CD4-positive, CD25-positive, alpha-beta regulatory T cell (primary cell): ENCODE data around the gene ANO8. TPM values are rescaled to one million over a fixed set of nuclear protein-coding genes. Genes with fewer than 3 reads are reported as not detected.

ENCODE experiments used
- ATAC-seq, 2 donors: fragments of 150-1000 bp; cut with Tn5 transposase; one replicate each; pipeline ENCODE4 v1.10.0; 2021; ENCODE audit warnings: low read depth in 2 of 2, moderate number of reproducible peaks in 2 of 2, moderate library complexity in 1 of 2
- DNase-seq, 3 donors: peaks; one replicate each; pipeline versions ENCODE4 v3.0.0 to v3.0.0-alpha.2; 2012 to 2022; ENCODE audit warnings: mixed read lengths in 1 of 3
- H3K27ac ChIP-seq: one replicate; pipeline ENCODE4 v1.7.0; 2013; ENCODE audit warnings: mild to moderate bottlenecking, low read length; ENCODE audit not compliant: insufficient read depth, poor library complexity, severe bottlenecking
- H3K27me3 ChIP-seq: one replicate; pipeline ENCODE4 v1.7.0; 2013; ENCODE audit warnings: low read length; ENCODE audit not compliant: control insufficient read depth, insufficient read depth
- H3K36me3 ChIP-seq: one replicate; pipeline ENCODE4 v1.7.0; 2013; ENCODE audit warnings: mild to moderate bottlenecking, low read length, moderate library complexity; ENCODE audit not compliant: control insufficient read depth, insufficient read depth
- H3K4me1 ChIP-seq: 2 replicates; pipeline ENCODE4 v1.7.0; 2013; ENCODE audit warnings: mild to moderate bottlenecking, low read length; ENCODE audit not compliant: insufficient read depth, control insufficient read depth, poor library complexity, severe bottlenecking
- H3K4me3 ChIP-seq: one replicate; pipeline ENCODE4 v1.7.0; 2013; ENCODE audit warnings: low read depth, mild to moderate bottlenecking, low read length, moderate library complexity
- H3K9me3 ChIP-seq, 2 experiments: 1 replicate in 1 of 2; 2 replicates in 1 of 2; pipeline ENCODE4 v1.7.0; 2013; ENCODE audit warnings: low read length in 2 of 2, mild to moderate bottlenecking in 1 of 2, moderate library complexity in 1 of 2; ENCODE audit not compliant: control insufficient read depth in 2 of 2
- H3K27ac Mint-ChIP-seq, 3 donors: one replicate each; pipeline ENCODE4 v1.8.0; 2020 to 2022; ENCODE audit warnings: mild to moderate bottlenecking in 3 of 3, mixed read lengths in 3 of 3, moderate library complexity in 2 of 3
- H3K27me3 Mint-ChIP-seq: one replicate; pipeline ENCODE4 v1.8.0; 2022; ENCODE audit warnings: mild to moderate bottlenecking, mixed read lengths
- H3K36me3 Mint-ChIP-seq: one replicate; pipeline ENCODE4 v1.8.0; 2020; ENCODE audit warnings: mixed read lengths
- H3K4me1 Mint-ChIP-seq, 4 donors: one replicate each; pipeline ENCODE4 v1.8.0; 2020 to 2022; ENCODE audit warnings: mixed read lengths in 4 of 4, mild to moderate bottlenecking in 1 of 4
- H3K4me3 Mint-ChIP-seq, 4 donors: one replicate each; pipeline ENCODE4 v1.8.0; 2020 to 2022; ENCODE audit warnings: mild to moderate bottlenecking in 4 of 4, mixed read lengths in 4 of 4, moderate library complexity in 3 of 4
- H3K9me3 Mint-ChIP-seq, 7 donors: one replicate each; pipeline ENCODE4 v1.8.0; 2020 to 2022; ENCODE audit warnings: mixed read lengths in 7 of 7, mild to moderate bottlenecking in 3 of 7, moderate library complexity in 2 of 7
- polyA plus RNA-seq, 4 donors: library from polyadenylated mRNA; unstranded; fragments of 300-500 nt; fragmentation: Illumina TruSeq; gene quantifications; one replicate each; pipeline ENCODE4 v1.2.3, GENCODE V29; 2021
- total RNA-seq: library from RNA; stranded (reverse); gene quantifications from one replicate; pipeline ENCODE4 v1.2.3, GENCODE V29; 2022

Gene ANO8
- total and polyA plus RNA-seq, 5 donors from 2014 or later, result 0.06 to 17.8 (median 0.10) TPM; not detected in 1

DNA sequence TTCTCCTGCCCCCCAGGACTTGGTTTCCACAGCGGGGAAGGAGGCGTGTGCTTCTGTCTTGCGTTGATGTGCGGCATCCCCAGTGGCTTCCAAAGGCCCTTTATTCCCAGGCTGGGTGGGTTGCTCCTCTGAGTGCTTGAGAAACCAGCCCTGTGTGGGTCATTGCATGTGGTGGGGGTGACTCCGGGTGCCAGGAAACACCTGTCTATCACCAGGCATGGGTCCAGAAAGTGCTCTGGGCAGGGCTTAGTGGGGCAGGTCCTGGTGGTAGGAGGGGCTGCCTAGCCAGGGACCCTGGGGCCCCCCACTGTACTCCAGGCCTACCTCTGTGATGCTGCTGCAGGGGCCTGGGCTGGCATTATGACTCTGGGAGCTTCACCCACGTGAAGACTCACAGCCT is 15.7 kb downstream of the ANO8 start:
- Mint-ChIP-seq H3K27ac (no peak overlapping the region), H3K27me3 (no peaks in the 10 kb centered on the region)

DNA sequence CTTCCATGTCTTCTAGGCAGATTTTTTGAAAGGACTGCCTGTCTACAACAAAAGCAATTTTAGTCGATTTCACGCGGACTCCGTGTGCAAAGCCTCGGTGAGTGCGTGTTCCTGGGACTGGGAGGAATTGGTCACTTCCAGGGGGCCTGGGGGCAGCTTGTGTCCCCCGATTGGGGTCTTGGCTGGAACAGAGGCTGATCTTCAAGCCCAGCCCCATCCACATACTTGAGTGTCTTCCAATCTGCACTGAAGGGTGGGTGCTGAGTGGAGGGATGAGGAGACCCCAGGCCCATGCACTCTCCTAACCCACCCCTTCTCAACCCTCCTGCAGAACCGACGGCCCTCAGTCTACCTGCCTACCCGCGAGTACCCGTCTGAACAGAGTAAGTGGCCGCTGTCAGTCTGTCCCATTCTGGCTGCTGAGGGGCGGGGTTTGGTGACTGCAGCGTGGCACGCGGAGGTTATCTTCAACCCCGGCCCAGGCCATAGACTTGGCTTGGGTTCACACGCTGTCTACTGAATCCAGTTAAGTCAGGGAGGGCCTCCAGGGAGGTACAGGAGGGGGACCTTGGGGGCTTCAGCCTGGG is 20.6 kb downstream of the ANO8 start:
- Histone ChIP-seq H3K4me3 (no peak overlapping the region), H3K4me1 (peaks cover 15% of the 10 kb centered on the region), H3K9me3 (no peaks in the 10 kb centered on the region), H3K27ac (no peak overlapping the region), H3K27me3 (no peaks in the 10 kb centered on the region), H3K36me3 (peaks cover 31% of the 10 kb centered on the region)
- H3K4me3 Mint-ChIP-seq, result no peak overlapping the region
- DNase-seq, result no peak
- H3K4me1 Mint-ChIP-seq, result peaks cover 4 to 28% (median 10%) of the 10 kb centered on the region in 4 donors
- no peak for ATAC-seq
- H3K36me3 Mint-ChIP-seq, result peaks cover 4% of the 10 kb centered on the region
- no peaks in the 10 kb centered on the region for H3K9me3 Mint-ChIP-seq
- no peaks in the 10 kb centered on the region for H3K27me3 Mint-ChIP-seq
- no peak overlapping the region for H3K27ac Mint-ChIP-seq

More for the DNA sequence above, 15.7 kb downstream of the ANO8 start:
- no peak for ATAC-seq
- no peak overlapping the region for H3K4me3 ChIP-seq
- H3K9me3 ChIP-seq, result no peaks in the 10 kb centered on the region
- no peak for DNase-seq
- no peaks in the 10 kb centered on the region for H3K27me3 ChIP-seq
- Mint-ChIP-seq H3K9me3 (no peaks in the 10 kb centered on the region), H3K4me1 (peaks cover 0 to 6% (median 0%) of the 10 kb centered on the region in 4 donors), H3K4me3 (no peak overlapping the region), H3K36me3 (peaks cover 5% of the 10 kb centered on the region)
- H3K27ac ChIP-seq, result no peak overlapping the region
- H3K4me1 ChIP-seq, result peaks cover 6% of the 10 kb centered on the region
- peaks cover 39% of the 10 kb centered on the region for H3K36me3 ChIP-seq

DNA sequence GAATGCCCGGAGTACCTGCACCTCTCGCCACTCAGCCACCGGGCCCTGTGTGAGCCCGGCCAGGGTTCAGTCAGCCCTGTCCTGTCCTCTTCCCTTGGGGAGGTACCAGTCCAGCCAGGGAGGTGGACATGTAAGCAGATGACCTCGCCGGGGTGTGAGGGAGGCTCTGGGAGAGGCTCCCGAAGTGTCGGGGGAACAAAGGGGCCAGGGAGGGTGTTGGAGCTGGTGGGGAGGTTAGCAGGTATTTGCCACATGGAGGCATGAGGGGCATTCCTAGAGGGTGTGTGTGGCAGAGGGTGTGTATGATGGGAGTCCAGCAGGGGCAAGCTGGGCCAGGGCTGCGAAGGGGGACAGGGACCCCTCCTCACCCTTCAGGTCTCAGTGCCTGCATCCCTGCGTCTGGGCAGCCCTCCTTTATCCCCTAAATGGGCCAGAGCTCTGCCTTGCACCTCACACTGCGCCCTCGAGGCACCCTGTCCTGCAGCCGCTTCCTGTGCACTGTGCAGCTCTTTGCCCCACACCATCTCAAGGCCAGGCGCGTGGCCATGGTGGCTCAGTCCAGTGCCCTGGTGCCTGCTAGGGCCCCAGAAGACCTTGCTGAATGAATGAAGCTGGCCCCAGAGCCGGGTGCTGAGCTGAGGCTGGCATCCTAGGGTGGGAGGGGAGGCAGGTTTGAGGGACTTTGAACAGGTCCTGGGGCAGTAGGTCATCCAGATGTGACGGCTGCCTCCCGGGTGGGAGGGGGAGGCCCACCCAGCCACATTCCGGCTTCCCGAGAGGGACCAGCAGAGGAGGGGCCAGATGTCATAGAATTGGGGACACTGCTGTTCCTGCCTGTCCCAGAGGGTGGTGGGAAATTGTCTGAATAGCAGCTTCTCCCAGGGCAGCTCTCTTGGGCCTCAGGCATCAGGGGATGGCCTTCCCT is 22.2 kb downstream of the ANO8 start:
- Histone ChIP-seq H3K36me3 (peaks cover 25% of the 10 kb centered on the region), H3K27ac (no peak overlapping the region), H3K27me3 (no peaks in the 10 kb centered on the region), H3K9me3 (no peaks in the 10 kb centered on the region), H3K4me1 (peaks cover 17% of the 10 kb centered on the region), H3K4me3 (no peak overlapping the region)
- peaks cover 6 to 37% (median 15%) of the 10 kb centered on the region in 4 donors for H3K4me1 Mint-ChIP-seq
- ATAC-seq, result no peak
- no peaks in the 10 kb centered on the region for H3K9me3 Mint-ChIP-seq
- peaks cover 5% of the 10 kb centered on the region for H3K36me3 Mint-ChIP-seq
- DNase-seq, result no peak
- no peaks in the 10 kb centered on the region for H3K27me3 Mint-ChIP-seq
- H3K4me3 Mint-ChIP-seq, result peak overlapping the region in 1 of 4 donors; percentile 92
- H3K27ac Mint-ChIP-seq, result no peak overlapping the region

DNA sequence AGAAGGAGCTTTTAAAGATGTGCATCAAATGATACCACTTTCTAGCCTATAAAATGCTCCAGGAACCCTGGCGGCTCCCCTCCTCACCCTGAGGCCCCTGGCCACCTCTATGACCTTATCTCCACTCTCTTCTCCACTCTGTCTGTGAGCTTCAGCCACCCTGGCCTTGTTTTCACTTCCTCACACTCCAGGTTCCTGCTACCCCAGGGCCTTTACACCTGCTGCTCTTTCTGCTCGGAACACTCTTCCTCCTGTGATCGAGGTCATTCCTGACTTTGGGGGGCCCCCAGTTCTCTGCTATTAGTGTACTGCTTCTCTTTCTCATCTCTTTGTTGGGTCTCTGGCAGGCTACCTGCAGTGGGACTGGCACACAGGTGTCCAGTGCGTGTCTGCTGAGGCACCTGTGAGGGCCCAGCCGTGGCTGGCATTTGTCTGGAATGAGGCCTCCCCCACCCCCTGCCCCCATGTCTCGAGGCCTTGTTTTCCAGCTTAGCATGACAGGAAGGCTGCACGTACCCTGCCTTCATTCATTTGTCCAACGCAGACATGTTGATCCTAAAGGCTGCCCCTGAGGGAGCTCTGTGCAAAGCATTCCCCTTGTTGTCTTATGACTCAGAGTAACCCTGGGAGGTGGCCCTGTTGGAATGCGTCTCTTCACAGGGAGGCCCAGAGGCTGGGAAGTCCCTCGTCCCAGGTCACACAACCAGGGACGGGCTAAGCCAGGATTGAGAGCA is 23.0 kb downstream of the ANO8 start:
- Histone ChIP-seq H3K27ac (no peak overlapping the region), H3K4me3 (no peak overlapping the region), H3K27me3 (no peaks in the 10 kb centered on the region), H3K9me3 (no peaks in the 10 kb centered on the region), H3K4me1 (peaks cover 20% of the 10 kb centered on the region), H3K36me3 (peaks cover 25% of the 10 kb centered on the region)
- peak overlapping the region in 2 of 3 donors; percentile 86 to 90 for H3K27ac Mint-ChIP-seq
- DNase-seq, result no peak
- H3K36me3 Mint-ChIP-seq, result peaks cover 5% of the 10 kb centered on the region
- H3K27me3 Mint-ChIP-seq, result no peaks in the 10 kb centered on the region
- peaks cover 6 to 39% (median 15%) of the 10 kb centered on the region in 4 donors for H3K4me1 Mint-ChIP-seq
- no peaks in the 10 kb centered on the region for H3K9me3 Mint-ChIP-seq
- no peak for ATAC-seq
- peak overlapping the region; percentile 63 to 99 (median 89) for H3K4me3 Mint-ChIP-seq

DNA sequence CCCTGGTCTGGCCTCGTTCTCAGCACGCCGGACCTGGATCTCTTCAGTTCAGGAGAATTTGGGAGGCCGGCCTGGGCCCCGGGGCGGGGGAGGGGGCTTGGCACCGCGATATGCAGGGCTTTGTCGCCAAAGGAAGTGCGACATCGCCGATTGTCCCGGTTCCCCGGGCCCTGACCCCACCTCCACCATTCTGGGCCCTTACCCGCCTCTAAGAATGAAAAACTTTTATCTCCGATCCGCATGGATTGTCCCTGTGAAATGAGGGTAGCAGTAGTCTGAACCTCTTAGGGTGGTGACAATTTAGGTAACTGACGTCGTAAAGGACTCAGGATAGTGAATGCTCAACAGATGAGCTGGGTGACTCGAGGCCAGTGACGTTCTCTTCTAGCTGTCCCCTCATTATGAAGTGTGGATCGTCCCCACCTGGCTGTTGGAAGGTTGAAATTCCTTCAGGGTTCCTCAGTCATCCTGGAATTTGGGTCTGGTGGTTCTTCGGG is 24.6 kb downstream of the ANO8 start:
- Mint-ChIP-seq H3K4me3 (peak overlapping the region; percentile 92 to 99 (median 98)), H3K4me1 (peaks cover 11 to 50% (median 21%) of the 10 kb centered on the region in 4 donors), H3K9me3 (no peaks in the 10 kb centered on the region), H3K36me3 (peaks cover 5% of the 10 kb centered on the region), H3K27ac (peak overlapping the region; percentile 94 to 98 (median 97)), H3K27me3 (no peaks in the 10 kb centered on the region)
- Histone ChIP-seq H3K27me3 (no peaks in the 10 kb centered on the region), H3K9me3 (no peaks in the 10 kb centered on the region), H3K4me1 (peaks cover 32% of the 10 kb centered on the region), H3K27ac (peak overlapping the region; percentile 82), H3K4me3 (peak overlapping the region; percentile 81), H3K36me3 (peaks cover 14% of the 10 kb centered on the region)
- ATAC-seq (no peak), DNase-seq (no peak)

DNA sequence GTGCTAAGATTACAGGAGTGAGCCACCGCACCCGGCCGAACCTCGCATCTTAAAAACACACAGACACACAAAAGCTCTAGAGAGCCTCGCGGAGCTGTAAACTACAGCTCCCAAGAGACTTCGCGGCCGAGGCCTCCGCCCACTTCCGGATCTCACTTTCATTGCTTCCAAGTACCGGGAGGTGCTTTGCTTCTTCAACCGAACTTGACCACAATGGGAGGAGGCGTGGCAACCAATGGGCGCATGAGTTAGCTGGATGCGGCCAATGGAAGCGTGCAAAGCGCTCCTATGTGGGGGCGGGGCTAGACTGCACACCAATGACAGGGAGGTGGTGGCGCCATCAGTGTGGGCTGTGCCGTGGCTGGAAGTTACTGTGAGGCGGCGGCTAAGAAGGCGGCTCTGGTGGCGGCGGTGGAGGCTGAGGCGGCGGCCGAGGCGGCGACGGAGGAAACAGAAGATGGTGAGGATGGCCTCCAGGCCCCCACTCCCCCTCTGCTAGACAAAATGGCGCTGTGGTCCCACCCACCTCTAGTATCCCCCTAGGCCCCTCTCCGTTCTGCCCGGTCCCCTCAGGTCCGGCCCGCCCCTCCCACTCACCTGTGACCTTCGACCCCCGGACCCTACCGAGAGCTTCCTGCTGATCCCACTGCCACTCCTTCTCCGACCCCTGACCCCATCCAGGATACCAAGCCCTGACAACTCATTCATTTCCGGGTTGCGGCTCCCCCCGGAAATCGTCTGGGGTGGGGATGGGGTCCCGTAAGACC is 25.3 kb downstream of the ANO8 start, which contains the start of gene DDA1:
Gene DDA1, plus strand, starts transcription at position 366 of the 767 bp plus-strand sequence. Its CDS starts 92 bp downstream, at position 458.
- peaks cover 35% of the 10 kb centered on the region for H3K4me1 ChIP-seq
- peaks cover 11 to 57% (median 24%) of the 10 kb centered on the region in 4 donors for H3K4me1 Mint-ChIP-seq
- peak; percentile 85 to 87 for ATAC-seq

More for the DNA sequence above, 25.3 kb downstream of the ANO8 start, which contains the start of gene DDA1:
- H3K9me3 ChIP-seq, result no peaks in the 10 kb centered on the region
- H3K27ac Mint-ChIP-seq, result peak within 1 kb of the TSS; percentile 94 to 98 (median 97)
- peak within 1 kb of the TSS; percentile 81 for H3K4me3 ChIP-seq
- no peaks in the 10 kb centered on the region for H3K27me3 Mint-ChIP-seq
- peak within 1 kb of the TSS; percentile 92 to 99 (median 98) for H3K4me3 Mint-ChIP-seq
- H3K36me3 ChIP-seq, result peaks cover 9% of the 10 kb centered on the region
- H3K27ac ChIP-seq, result peak within 1 kb of the TSS; percentile 82
- H3K36me3 Mint-ChIP-seq, result peaks cover 5% of the 10 kb centered on the region
- peak; percentile 99 to 100 (median 100) for DNase-seq
- no peaks in the 10 kb centered on the region for H3K9me3 Mint-ChIP-seq
- H3K27me3 ChIP-seq, result no peaks in the 10 kb centered on the region
